GM23338 (cell line): ENCODE data around the gene MBNL1.

ENCODE experiments used
- CREB1 ChIP-seq: fragments of 250-450 bp; sonication (Bioruptor Pico); IDR thresholded peaks from 2 replicates; pipeline ENCODE4 v1.5.0; 2020; ENCODE audit warnings: low read depth, mild to moderate bottlenecking, moderate library complexity
- EZH2 ChIP-seq: fragments of 200-600 bp; sonication (generic); IDR thresholded peaks from one replicate; pipeline ENCODE4 v1.8.0; 2017; ENCODE audit warnings: antibody characterized with exemption, mild to moderate bottlenecking, low read depth; ENCODE audit not compliant: unreplicated experiment
- EZH2phosphoT487 ChIP-seq: fragments of 200-600 bp; sonication (generic); IDR thresholded peaks from one replicate; pipeline ENCODE4 v1.8.1; 2018; ENCODE audit warnings: antibody characterized with exemption; ENCODE audit not compliant: unreplicated experiment
- JUNB ChIP-seq: IDR thresholded peaks from one replicate; pipeline ENCODE4 v1.6.1; 2016; ENCODE audit warnings: antibody characterized with exemption; ENCODE audit not compliant: unreplicated experiment
- NANOG ChIP-seq: IDR thresholded peaks from 2 replicates; pipeline ENCODE4 v1.6.1; 2016; ENCODE audit warnings: antibody characterized with exemption, borderline replicate concordance
- POLR2AphosphoS5 ChIP-seq: IDR thresholded peaks from 2 replicates; pipeline ENCODE4 v1.6.1; 2016; ENCODE audit warnings: antibody characterized with exemption, low read depth
- STAT1 ChIP-seq: IDR thresholded peaks from one replicate; pipeline ENCODE4 v1.6.1; 2016; ENCODE audit warnings: antibody characterized with exemption; ENCODE audit not compliant: unreplicated experiment
- ZNF114 ChIP-seq: fragments of 250-450 bp; sonication (Bioruptor Pico); IDR thresholded peaks from 2 replicates; pipeline ENCODE4 v1.5.0; 2020; ENCODE audit warnings: mild to moderate bottlenecking, moderate library complexity
- TF ChIP-seq, protein P1 (sequence below), 2 experiments: fragments of 200-600 bp in 1 of 2; sonication (generic) in 1 of 2; conservative IDR thresholded peaks; 2 replicates each; pipeline versions ENCODE4 v1.5.1 to v1.6.1; 2016 to 2017; ENCODE audit warnings: antibody characterized with exemption in 2 of 2, low read depth in 2 of 2, mild to moderate bottlenecking in 2 of 2, moderate library complexity in 1 of 2
- TF ChIP-seq, protein P2 (sequence below): IDR thresholded peaks from one replicate; pipeline ENCODE4 v1.6.1; 2018; ENCODE audit warnings: antibody characterized with exemption; ENCODE audit not compliant: unreplicated experiment
- TF ChIP-seq, protein P3 (sequence below): IDR thresholded peaks from 2 replicates; pipeline ENCODE4 v1.6.1; 2016; ENCODE audit warnings: antibody characterized with exemption

DNA sequence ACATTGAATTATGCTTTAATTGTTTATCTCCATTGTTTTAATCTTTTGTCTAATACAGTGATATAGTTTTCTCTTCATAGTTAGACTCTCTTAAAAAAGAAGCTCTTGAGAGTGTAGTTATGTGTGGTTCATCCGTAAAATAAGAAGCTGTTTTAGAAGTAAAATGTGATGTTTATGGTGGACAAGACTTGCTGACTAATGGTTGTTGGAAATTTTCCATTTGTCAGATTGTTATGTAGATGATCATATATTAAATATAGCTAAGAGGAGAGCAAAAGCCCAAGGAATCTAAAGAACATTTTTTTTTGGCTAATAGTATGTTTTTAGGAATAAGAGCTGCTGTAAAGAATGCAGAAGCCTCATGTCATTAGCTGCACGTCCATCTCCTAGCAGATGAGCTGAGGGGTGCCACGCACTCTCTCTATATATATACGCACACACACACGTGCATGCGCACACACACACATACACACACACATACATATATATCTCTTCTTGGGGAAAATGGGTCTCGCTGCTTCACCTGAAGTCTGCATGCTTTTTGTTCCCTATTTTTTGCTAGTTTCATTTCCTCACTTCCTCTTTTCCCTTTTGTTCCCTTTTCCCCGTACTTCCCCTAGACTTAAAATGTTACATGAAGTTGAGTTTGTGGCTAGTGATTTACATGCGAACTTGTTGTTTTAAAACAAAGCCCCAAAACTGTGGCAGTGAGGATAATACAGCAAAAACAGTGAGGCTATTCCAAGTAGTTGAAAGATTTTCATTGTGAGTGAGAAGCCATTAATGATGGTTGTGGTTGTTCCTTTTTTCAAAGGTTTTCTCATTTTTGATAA lies 107.8 kb downstream of the MBNL1 start:
- TF ChIP-seq EZH2phosphoT487 (no peak), EZH2 (no peak), POLR2AphosphoS5 (no peak), JUNB (no peak), STAT1 (no peak), NANOG (no peak), CREB1 (CRISPR knock-in tag) (no peak), ZNF114 (CRISPR knock-in tag) (no peak)
- TF ChIP-seq, protein P1, sequence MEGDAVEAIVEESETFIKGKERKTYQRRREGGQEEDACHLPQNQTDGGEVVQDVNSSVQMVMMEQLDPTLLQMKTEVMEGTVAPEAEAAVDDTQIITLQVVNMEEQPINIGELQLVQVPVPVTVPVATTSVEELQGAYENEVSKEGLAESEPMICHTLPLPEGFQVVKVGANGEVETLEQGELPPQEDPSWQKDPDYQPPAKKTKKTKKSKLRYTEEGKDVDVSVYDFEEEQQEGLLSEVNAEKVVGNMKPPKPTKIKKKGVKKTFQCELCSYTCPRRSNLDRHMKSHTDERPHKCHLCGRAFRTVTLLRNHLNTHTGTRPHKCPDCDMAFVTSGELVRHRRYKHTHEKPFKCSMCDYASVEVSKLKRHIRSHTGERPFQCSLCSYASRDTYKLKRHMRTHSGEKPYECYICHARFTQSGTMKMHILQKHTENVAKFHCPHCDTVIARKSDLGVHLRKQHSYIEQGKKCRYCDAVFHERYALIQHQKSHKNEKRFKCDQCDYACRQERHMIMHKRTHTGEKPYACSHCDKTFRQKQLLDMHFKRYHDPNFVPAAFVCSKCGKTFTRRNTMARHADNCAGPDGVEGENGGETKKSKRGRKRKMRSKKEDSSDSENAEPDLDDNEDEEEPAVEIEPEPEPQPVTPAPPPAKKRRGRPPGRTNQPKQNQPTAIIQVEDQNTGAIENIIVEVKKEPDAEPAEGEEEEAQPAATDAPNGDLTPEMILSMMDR (conservative IDR thresholded peaks at IDR 0.05; ENCODE audit: low read depth in 2 of 2), result no peak
- TF ChIP-seq, protein P2, sequence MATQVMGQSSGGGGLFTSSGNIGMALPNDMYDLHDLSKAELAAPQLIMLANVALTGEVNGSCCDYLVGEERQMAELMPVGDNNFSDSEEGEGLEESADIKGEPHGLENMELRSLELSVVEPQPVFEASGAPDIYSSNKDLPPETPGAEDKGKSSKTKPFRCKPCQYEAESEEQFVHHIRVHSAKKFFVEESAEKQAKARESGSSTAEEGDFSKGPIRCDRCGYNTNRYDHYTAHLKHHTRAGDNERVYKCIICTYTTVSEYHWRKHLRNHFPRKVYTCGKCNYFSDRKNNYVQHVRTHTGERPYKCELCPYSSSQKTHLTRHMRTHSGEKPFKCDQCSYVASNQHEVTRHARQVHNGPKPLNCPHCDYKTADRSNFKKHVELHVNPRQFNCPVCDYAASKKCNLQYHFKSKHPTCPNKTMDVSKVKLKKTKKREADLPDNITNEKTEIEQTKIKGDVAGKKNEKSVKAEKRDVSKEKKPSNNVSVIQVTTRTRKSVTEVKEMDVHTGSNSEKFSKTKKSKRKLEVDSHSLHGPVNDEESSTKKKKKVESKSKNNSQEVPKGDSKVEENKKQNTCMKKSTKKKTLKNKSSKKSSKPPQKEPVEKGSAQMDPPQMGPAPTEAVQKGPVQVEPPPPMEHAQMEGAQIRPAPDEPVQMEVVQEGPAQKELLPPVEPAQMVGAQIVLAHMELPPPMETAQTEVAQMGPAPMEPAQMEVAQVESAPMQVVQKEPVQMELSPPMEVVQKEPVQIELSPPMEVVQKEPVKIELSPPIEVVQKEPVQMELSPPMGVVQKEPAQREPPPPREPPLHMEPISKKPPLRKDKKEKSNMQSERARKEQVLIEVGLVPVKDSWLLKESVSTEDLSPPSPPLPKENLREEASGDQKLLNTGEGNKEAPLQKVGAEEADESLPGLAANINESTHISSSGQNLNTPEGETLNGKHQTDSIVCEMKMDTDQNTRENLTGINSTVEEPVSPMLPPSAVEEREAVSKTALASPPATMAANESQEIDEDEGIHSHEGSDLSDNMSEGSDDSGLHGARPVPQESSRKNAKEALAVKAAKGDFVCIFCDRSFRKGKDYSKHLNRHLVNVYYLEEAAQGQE, result no peak
- TF ChIP-seq, protein P3, sequence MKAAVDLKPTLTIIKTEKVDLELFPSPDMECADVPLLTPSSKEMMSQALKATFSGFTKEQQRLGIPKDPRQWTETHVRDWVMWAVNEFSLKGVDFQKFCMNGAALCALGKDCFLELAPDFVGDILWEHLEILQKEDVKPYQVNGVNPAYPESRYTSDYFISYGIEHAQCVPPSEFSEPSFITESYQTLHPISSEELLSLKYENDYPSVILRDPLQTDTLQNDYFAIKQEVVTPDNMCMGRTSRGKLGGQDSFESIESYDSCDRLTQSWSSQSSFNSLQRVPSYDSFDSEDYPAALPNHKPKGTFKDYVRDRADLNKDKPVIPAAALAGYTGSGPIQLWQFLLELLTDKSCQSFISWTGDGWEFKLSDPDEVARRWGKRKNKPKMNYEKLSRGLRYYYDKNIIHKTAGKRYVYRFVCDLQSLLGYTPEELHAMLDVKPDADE, result no peak
